H1 (cell line): Measurements from ENCODE around the gene TLCD2. TPM values are rescaled to one million over a fixed set of nuclear protein-coding genes. Genes with fewer than 3 reads are reported as not detected.

ENCODE experiments used
- CTCF ChIA-PET: fragments of 300-600 bp; sonication (Branson Sonifier 250); formaldehyde crosslinking; loops from one replicate; lab custom pipeline; 2021; ENCODE audit not compliant: partially characterized antibody; lab: Charles Lee
- POLR2A ChIA-PET: fragments of 300-600 bp; sonication (Branson Sonifier 250); formaldehyde crosslinking; loops from one replicate; lab custom pipeline; 2021; ENCODE audit warnings: inconsistent platforms; ENCODE audit not compliant: partially characterized antibody; lab: Charles Lee
- DNase-seq, 2 experiments: peaks; one replicate each; pipeline versions ENCODE4 v3.0.0 to v3.0.0-alpha.2; 2010 to 2022; ENCODE audit warnings: low spot score in 2 of 2, low read depth in 1 of 2, mixed read lengths in 1 of 2
- FAIRE-seq: peaks from 2 replicates; lab custom pipeline; 2011; peaks lifted over from hg19 to GRCh38; lab: Jason Lieb, UNC
- H2AFZ ChIP-seq: 2 replicates; pipeline ENCODE4 v1.8.1; 2012; ENCODE audit warnings: low read length, inconsistent platforms
- H2AK5ac ChIP-seq: 2 replicates; pipeline ENCODE4 v1.6.1; 2013; ENCODE audit warnings: low read depth, low read length
- H2BK120ac ChIP-seq: replicated peaks from 2 replicates; pipeline ENCODE3; 2013; ENCODE audit warnings: low read depth, low read length, inconsistent platforms
- H2BK12ac ChIP-seq: 2 replicates; pipeline ENCODE4 v1.6.1; 2013; ENCODE audit warnings: low read depth, low read length
- H2BK15ac ChIP-seq: 2 replicates; pipeline ENCODE4 v1.6.1; 2013; ENCODE audit warnings: low read length
- H2BK20ac ChIP-seq: 2 replicates; pipeline ENCODE4 v1.6.1; 2013; ENCODE audit warnings: low read length
- H2BK5ac ChIP-seq: 2 replicates; pipeline ENCODE4 v1.6.1; 2013; ENCODE audit warnings: low read depth, low read length
- H3K14ac ChIP-seq: 2 replicates; pipeline ENCODE4 v1.6.1; 2013; ENCODE audit warnings: inconsistent platforms; ENCODE audit not compliant: insufficient read length
- H3K18ac ChIP-seq: 2 replicates; pipeline ENCODE4 v1.6.1; 2013; ENCODE audit warnings: low read length; ENCODE audit errors: extremely low read depth
- H3K23ac ChIP-seq: 2 replicates; pipeline ENCODE4 v1.6.1; 2013; ENCODE audit warnings: inconsistent platforms; ENCODE audit not compliant: insufficient read length
- H3K23me2 ChIP-seq: 2 replicates; pipeline ENCODE4 v1.6.1; 2013; ENCODE audit warnings: low read depth, low read length
- H3K27ac ChIP-seq: 2 replicates; pipeline ENCODE4 v1.6.1; 2011; ENCODE audit warnings: low read depth, low read length, inconsistent platforms
- H3K27me3 ChIP-seq, 4 experiments: replicated peaks in 1 of 4; 1 replicate in 1 of 4; 2 replicates in 3 of 4; pipeline versions ENCODE4 v1.6.1 to v1.8.1; 2011 to 2013; ENCODE audit warnings: low read length in 3 of 4, mild to moderate bottlenecking in 3 of 4, inconsistent platforms in 2 of 4, mixed read lengths in 2 of 4, moderate library complexity in 1 of 4; ENCODE audit not compliant: control insufficient read depth in 3 of 4, insufficient read depth in 3 of 4; ENCODE audit errors: extremely low read depth in 1 of 4
- H3K36me3 ChIP-seq, 4 experiments: 2 replicates each; pipeline versions ENCODE4 v1.6.1 to v1.8.1; 2011 to 2013; ENCODE audit warnings: mild to moderate bottlenecking in 4 of 4, low read length in 3 of 4, moderate library complexity in 2 of 4, control low read depth in 1 of 4, inconsistent platforms in 1 of 4; ENCODE audit not compliant: insufficient read depth in 4 of 4, control insufficient read depth in 2 of 4
- H3K4ac ChIP-seq: replicated peaks from 2 replicates; pipeline ENCODE3; 2013; ENCODE audit warnings: low read length, low read depth, mixed read lengths, inconsistent platforms; ENCODE audit not compliant: insufficient read length
- H3K4me1 ChIP-seq, 4 experiments: replicated peaks in 1 of 4; 1 replicate in 1 of 4; 2 replicates in 3 of 4; pipeline versions ENCODE4 v1.6.1 to v1.8.1; 2011 to 2013; ENCODE audit warnings: low read length in 3 of 4, inconsistent platforms in 2 of 4, mixed read lengths in 1 of 4; ENCODE audit not compliant: insufficient read depth in 4 of 4, control insufficient read depth in 3 of 4
- H3K4me2 ChIP-seq, 2 experiments: 2 replicates each; pipeline versions ENCODE4 v1.6.1 to v1.8.1; 2011 to 2013; ENCODE audit warnings: low read depth in 2 of 2, low read length in 2 of 2, control low read depth in 1 of 2, inconsistent platforms in 1 of 2, mild to moderate bottlenecking in 1 of 2; ENCODE audit not compliant: insufficient read depth in 1 of 2
- H3K4me3 ChIP-seq, 4 experiments: fragments of 200-600, 300-600 bp in 1 of 4; sonication (generic), shearing (Covaris generic), sonication (Bioruptor Twin) in 1 of 4; 2 replicates each; pipeline versions ENCODE4 v1.5.1 to v1.8.1; 2011 to 2016; ENCODE audit warnings: low read length in 4 of 4, low read depth in 3 of 4, control low read depth in 2 of 4, inconsistent platforms in 2 of 4, mild to moderate bottlenecking in 2 of 4, mixed read lengths in 1 of 4, moderate library complexity in 1 of 4; ENCODE audit not compliant: insufficient read depth in 2 of 4; ENCODE audit errors: extremely low read depth in 1 of 4
- H3K56ac ChIP-seq: replicated peaks from 2 replicates; pipeline ENCODE3; 2013; ENCODE audit warnings: low read depth, mild to moderate bottlenecking, mixed read lengths, low read length, inconsistent platforms; ENCODE audit not compliant: insufficient read length
- H3K79me1 ChIP-seq: 2 replicates; pipeline ENCODE4 v1.6.1; 2013; ENCODE audit warnings: low read depth, low read length, control low read depth
- H3K79me2 ChIP-seq, 2 experiments: 2 replicates each; pipeline versions ENCODE4 v1.6.1 to v1.8.1; 2012 to 2013; ENCODE audit warnings: low read length in 2 of 2, mild to moderate bottlenecking in 2 of 2, inconsistent platforms in 1 of 2; ENCODE audit not compliant: insufficient read depth in 2 of 2, control insufficient read depth in 1 of 2
- H3K9ac ChIP-seq, 4 experiments: replicated peaks in 1 of 4; 1 replicate in 1 of 4; 2 replicates in 3 of 4; pipeline versions ENCODE4 v1.6.1 to v1.8.1; 2011 to 2013; ENCODE audit warnings: low read depth in 3 of 4, low read length in 3 of 4, control low read depth in 2 of 4, mild to moderate bottlenecking in 2 of 4, moderate library complexity in 2 of 4, inconsistent platforms in 1 of 4; ENCODE audit errors: extremely low read depth in 1 of 4
- H3K9me3 ChIP-seq, 2 experiments: 2 replicates each; pipeline versions ENCODE4 v1.6.1 to v1.8.1; 2012 to 2013; ENCODE audit warnings: mild to moderate bottlenecking in 2 of 2, moderate library complexity in 2 of 2, control low read depth in 1 of 2, inconsistent platforms in 1 of 2, low read depth in 1 of 2, low read length in 1 of 2, mixed read lengths in 1 of 2; ENCODE audit not compliant: insufficient read depth in 2 of 2
- H4K20me1 ChIP-seq, 2 experiments: replicated peaks in 1 of 2; 2 replicates each; pipeline versions ENCODE3 to v1.8.1; 2011 to 2013; ENCODE audit warnings: inconsistent platforms in 2 of 2, low read length in 2 of 2, mild to moderate bottlenecking in 1 of 2; ENCODE audit not compliant: insufficient read depth in 2 of 2, control insufficient read depth in 1 of 2
- H4K5ac ChIP-seq: 2 replicates; pipeline ENCODE4 v1.6.1; 2013; ENCODE audit warnings: low read length, low read depth, mixed read lengths, inconsistent platforms; ENCODE audit not compliant: insufficient read length
- H4K8ac ChIP-seq: 2 replicates; pipeline ENCODE4 v1.8.0; 2013; ENCODE audit warnings: mild to moderate bottlenecking, moderate library complexity, low read length, inconsistent platforms; ENCODE audit not compliant: insufficient read depth; ENCODE audit errors: extremely low read depth
- H4K91ac ChIP-seq: replicated peaks from 2 replicates; pipeline ENCODE3; 2013; ENCODE audit warnings: low read length, mixed read lengths, inconsistent platforms; ENCODE audit not compliant: insufficient read length
- GTF2F1 ChIP-seq: IDR thresholded peaks from 2 replicates; pipeline ENCODE4 v1.6.1; 2012; ENCODE audit warnings: low read depth, low read length, improper control_type of control experiment, borderline replicate concordance
- JUND ChIP-seq: IDR thresholded peaks from 2 replicates; pipeline ENCODE4 v1.6.1; 2011; ENCODE audit warnings: mild to moderate bottlenecking, improper control_type of control experiment, low read length
- NRF1 ChIP-seq: IDR thresholded peaks from 2 replicates; pipeline ENCODE4 v1.6.1; 2011; ENCODE audit warnings: mild to moderate bottlenecking, low read depth, low read length, improper control_type of control experiment
- POLR2A ChIP-seq, 2 experiments: IDR thresholded peaks; 1 replicate in 1 of 2; 2 replicates in 1 of 2; pipeline ENCODE4 v1.6.1; 2011; ENCODE audit warnings: low read depth in 2 of 2, low read length in 2 of 2, mild to moderate bottlenecking in 2 of 2; ENCODE audit errors: control extremely low read depth in 1 of 2
- SP1 ChIP-seq: IDR thresholded peaks from 2 replicates; pipeline ENCODE4 v1.6.1; 2011; ENCODE audit warnings: low read depth, low read length
- SUZ12 ChIP-seq: fragments of 200-600 bp; sonication (generic); IDR thresholded peaks from 2 replicates; pipeline ENCODE4 v1.6.1; 2012; ENCODE audit warnings: mild to moderate bottlenecking, inconsistent platforms, low read length, moderate library complexity, mixed read lengths
- TBP ChIP-seq: IDR thresholded peaks from 2 replicates; pipeline ENCODE4 v1.6.1; 2011; ENCODE audit warnings: low read depth, low read length, improper control_type of control experiment
- ZNF274 ChIP-seq: IDR thresholded peaks from 2 replicates; pipeline ENCODE4 v1.7.0; 2012; ENCODE audit warnings: low read length, borderline replicate concordance; ENCODE audit errors: extremely low read depth
- WGBS, 2 experiments: shearing (Covaris generic) in 1 of 2; methylation state at CpG; one replicate each; pipeline versions ENCODE4 v1.1.6 to v1.1.7; 2013 to 2015; ENCODE audit warnings: low lambda C conversion rate in 2 of 2, mixed read lengths in 2 of 2, inconsistent platforms in 1 of 2, low coverage in 1 of 2, missing lambda C conversion rate in 1 of 2; ENCODE audit not compliant: insufficient replicate concordance in 2 of 2, insufficient coverage in 1 of 2, insufficient read length in 1 of 2; ENCODE audit errors: extremely low coverage in 1 of 2, missing lambda C conversion rate in 1 of 2; 5-methylcytosine and 5-hydroxymethylcytosine counted together
- polyA plus RNA-seq, 7 experiments: library from polyadenylated mRNA; depleted of rRNA in 3 of 7; stranded (reverse) in 5 of 7; unstranded in 2 of 7; fragments of >200 nt in 5 of 7; fragments of 200-250 nt in 2 of 7; gene quantifications; 1 replicate in 5 of 7; 2 replicates in 1 of 7; 4 replicates in 1 of 7; pipeline versions ENCODE4 v1.2.1 to v1.2.3, GENCODE V29; 2011 to 2013; ENCODE audit warnings: missing spikeins in 2 of 7, mixed read lengths in 2 of 7
- total RNA-seq: library from RNA; stranded (reverse); fragmentation: NEBNext Ultra II Directional; extraction: Animal tissue kit (Norgen Biotek cat#: 25700); gene quantifications from 2 replicates; pipeline ENCODE4 v1.2.1, GENCODE V29; 2021
- TF ChIP-seq, protein P1 (sequence below), 3 experiments: IDR thresholded peaks; 1 replicate in 2 of 3; 2 replicates in 1 of 3; pipeline versions ENCODE4 v1.5.1 to v1.6.1; 2011; ENCODE audit warnings: low read length in 3 of 3, mild to moderate bottlenecking in 3 of 3, inconsistent platforms in 2 of 3, low read depth in 1 of 3, moderate library complexity in 1 of 3; ENCODE audit not compliant: insufficient read depth in 1 of 3; ENCODE audit errors: control extremely low read depth in 1 of 3
- TF ChIP-seq, protein P2 (sequence below): IDR thresholded peaks from 2 replicates; pipeline ENCODE4 v1.6.1; 2011; ENCODE audit warnings: low read length, improper control_type of control experiment

Gene TLCD2
- total and polyA plus RNA-seq, 2 of the 8 experiments (the other 6 are each of a cell fraction or from before 2014, with no cell fraction given) = 0.47 to 1.4 TPM

- no peak overlapping the region for H2AK5ac ChIP-seq
- no peak overlapping the region for H3K23ac ChIP-seq
- H3K4ac ChIP-seq = no peak overlapping the region
- H3K79me1 ChIP-seq = no peaks in the 10 kb centered on the region
- no peak overlapping the region for H3K14ac ChIP-seq
- H4K20me1 ChIP-seq = no peaks in the 10 kb centered on the region
- H3K9ac ChIP-seq = no peak overlapping the region
- H3K27me3 ChIP-seq = no peaks in the 10 kb centered on the region
- no peak overlapping the region for H3K4me3 ChIP-seq
- FAIRE-seq (no peak), DNase-seq (no peak)
- POLR2A ChIA-PET = interaction anchor here (0.6 to 5.2 kb wide), 4 partner anchors 10 to 48 kb away, joined by 3 to 30 read pairs (median 4); no protein-coding TSS in a partner anchor
- peak overlapping the region; percentile 65 for H4K91ac ChIP-seq
- H3K4me1 ChIP-seq = peaks cover 0 to 16% (median 11%) of the 10 kb centered on the region in 4 experiments; a peak in 6 of 7 replicates
- H3K4me2 ChIP-seq = no peak overlapping the region
- no peak overlapping the region for H2BK20ac ChIP-seq
- no peak overlapping the region for H3K18ac ChIP-seq
- H4K8ac ChIP-seq = peak overlapping the region; percentile 79
- no peak overlapping the region for H3K27ac ChIP-seq
- H4K5ac ChIP-seq = no peak overlapping the region
- CTCF ChIA-PET = interaction anchor here (0.6 to 6.8 kb wide), 10 partner anchors 8 to 182 kb away, joined by 3 to 48 read pairs (median 4); no protein-coding TSS in a partner anchor
- peak overlapping the region; percentile 11; the same call in 1 of the 2 replicates for H2AFZ ChIP-seq
- H3K36me3 ChIP-seq = no peaks in the 10 kb centered on the region
- H3K23me2 ChIP-seq = no peaks in the 10 kb centered on the region
- peak overlapping the region; percentile 99; the same call in 1 of the 2 replicates for H2BK15ac ChIP-seq
- H3K56ac ChIP-seq = no peak overlapping the region
- no peak overlapping the region for H2BK5ac ChIP-seq
- WGBS, 2 experiments = 90% methylated on average over 14 of the region's 17 CpGs; no CpG with 5 or more reads in 1 of the 2 experiments
- H3K9me3 ChIP-seq = no peaks in the 10 kb centered on the region
- no peak overlapping the region for H2BK120ac ChIP-seq
- H2BK12ac ChIP-seq = no peak overlapping the region
- H3K79me2 ChIP-seq = no peaks in the 10 kb centered on the region
- TF ChIP-seq, protein P1, sequence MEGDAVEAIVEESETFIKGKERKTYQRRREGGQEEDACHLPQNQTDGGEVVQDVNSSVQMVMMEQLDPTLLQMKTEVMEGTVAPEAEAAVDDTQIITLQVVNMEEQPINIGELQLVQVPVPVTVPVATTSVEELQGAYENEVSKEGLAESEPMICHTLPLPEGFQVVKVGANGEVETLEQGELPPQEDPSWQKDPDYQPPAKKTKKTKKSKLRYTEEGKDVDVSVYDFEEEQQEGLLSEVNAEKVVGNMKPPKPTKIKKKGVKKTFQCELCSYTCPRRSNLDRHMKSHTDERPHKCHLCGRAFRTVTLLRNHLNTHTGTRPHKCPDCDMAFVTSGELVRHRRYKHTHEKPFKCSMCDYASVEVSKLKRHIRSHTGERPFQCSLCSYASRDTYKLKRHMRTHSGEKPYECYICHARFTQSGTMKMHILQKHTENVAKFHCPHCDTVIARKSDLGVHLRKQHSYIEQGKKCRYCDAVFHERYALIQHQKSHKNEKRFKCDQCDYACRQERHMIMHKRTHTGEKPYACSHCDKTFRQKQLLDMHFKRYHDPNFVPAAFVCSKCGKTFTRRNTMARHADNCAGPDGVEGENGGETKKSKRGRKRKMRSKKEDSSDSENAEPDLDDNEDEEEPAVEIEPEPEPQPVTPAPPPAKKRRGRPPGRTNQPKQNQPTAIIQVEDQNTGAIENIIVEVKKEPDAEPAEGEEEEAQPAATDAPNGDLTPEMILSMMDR (IDR thresholded peaks at IDR 0.05; ENCODE audit: control extremely low read depth in 1 of 3, insufficient read depth in 1 of 3, low read depth in 1 of 3, low read length in 3 of 3) = no peak
- TF ChIP-seq JUND = no peak
- no peak for TF ChIP-seq ZNF274
- no peak for TF ChIP-seq SUZ12
- no peak for TF ChIP-seq NRF1
- TF ChIP-seq, protein P2, sequence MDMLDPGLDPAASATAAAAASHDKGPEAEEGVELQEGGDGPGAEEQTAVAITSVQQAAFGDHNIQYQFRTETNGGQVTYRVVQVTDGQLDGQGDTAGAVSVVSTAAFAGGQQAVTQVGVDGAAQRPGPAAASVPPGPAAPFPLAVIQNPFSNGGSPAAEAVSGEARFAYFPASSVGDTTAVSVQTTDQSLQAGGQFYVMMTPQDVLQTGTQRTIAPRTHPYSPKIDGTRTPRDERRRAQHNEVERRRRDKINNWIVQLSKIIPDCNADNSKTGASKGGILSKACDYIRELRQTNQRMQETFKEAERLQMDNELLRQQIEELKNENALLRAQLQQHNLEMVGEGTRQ = no peak
- no peak for TF ChIP-seq GTF2F1
- no peak for TF ChIP-seq POLR2A (IDR thresholded peaks at IDR 0.05; ENCODE audit: control extremely low read depth in 1 of 2, low read depth in 2 of 2, low read length in 2 of 2)
- TF ChIP-seq SP1 = no peak
- no peak for TF ChIP-seq TBP
Observed at GRCh38 chr17:1755827-1756262, 45.7 kb upstream of the TLCD2 start.
